Mucosa of gallbladder (tissue), 1 donor: ENCODE results near the gene ALAS1. TPM values are rescaled to one million over a fixed set of nuclear protein-coding genes. Genes with fewer than 3 reads are reported as not detected.

Experiments
- DNase-seq: peaks from one replicate; pipeline ENCODE4 v3.0.0-alpha.2; 2020; ENCODE audit warnings: low spot score
- total RNA-seq: library from RNA; stranded (reverse); gene quantifications from one replicate; pipeline ENCODE4 v1.2.1, GENCODE V29; 2021
- donor health status: DM: no; HTN: no; CAD: no.

ALAS1 gene
- total RNA-seq, 1 donor from 2014 or later, result 62.4 TPM

DNA sequence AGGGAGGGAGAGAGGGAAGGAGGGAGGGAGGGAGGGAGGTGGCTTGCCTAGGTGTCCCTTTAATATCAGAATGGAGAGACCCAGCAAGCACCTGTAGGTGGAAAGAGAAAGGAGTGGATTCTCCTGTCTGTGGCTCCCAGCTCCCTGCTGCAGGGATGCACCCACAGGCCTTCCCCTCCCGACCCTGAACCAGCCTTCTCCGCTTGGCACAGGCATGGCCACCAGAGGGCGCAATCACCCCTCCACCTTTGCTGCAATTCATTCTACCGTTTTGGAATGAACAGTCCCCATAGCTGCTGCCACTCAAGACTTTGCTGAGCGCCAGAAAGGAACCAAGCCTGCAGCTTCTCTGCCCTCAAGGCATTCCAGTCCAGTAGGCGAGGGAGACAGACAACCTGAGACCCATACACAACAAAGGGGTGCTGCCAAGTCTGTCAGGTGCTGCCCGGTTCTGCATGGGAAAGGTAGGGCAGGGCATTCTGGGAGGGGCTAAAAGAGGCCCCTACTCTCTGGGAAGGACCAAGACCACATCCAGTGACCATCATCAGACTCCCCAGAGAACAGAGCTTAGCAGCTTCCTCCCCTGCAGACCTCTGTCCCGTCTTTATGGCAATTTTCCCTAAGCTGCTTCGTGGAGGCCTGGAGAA lies 22.5 kb downstream of the ALAS1 start:
- DNase-seq, result peak; percentile 82

GRCh38 chr3:52221141-52221562 lies 23.2 kb downstream of the ALAS1 start:
- no peak for DNase-seq

DNA sequence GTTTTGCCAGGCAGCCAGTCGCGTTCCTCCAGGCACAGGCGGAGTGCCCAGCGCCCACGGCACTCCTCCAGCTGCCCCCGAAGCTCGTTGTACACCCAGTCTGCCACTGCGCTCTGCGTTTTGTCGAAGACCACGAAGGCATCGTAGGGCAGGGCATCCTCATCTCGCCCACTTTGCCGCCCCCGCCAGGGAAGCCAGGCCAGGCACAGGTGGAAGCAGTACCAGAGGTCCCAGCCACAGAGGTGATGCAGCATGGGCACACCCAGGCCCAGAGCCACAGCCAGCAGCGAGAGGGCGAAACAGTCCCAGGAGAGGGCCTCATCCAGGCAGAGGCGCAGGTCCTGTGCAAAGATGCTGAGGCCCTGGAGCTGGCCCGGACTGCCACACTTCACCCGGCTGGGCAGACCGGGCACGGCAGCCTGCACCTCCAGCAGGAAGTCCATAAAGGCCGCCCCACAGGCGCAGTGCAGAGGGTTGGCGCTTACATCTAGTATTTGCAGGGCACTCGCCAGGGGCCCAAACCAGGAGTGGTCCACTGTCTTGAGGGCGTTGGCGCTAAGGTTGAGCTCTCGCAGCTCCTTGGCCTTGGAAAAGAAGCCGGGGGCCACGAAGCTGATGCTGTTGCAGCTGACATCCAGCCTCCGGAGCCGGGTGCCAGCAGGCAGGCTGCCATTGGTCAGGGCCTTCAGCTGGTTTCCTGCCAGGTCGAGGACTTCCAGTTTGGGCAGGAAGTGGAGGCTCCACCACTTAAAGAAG lies 23.8 kb downstream of the ALAS1 start:
- DNase-seq, result no peak

- DNase-seq, result no peak
These were observed 24.6 kb downstream of the ALAS1 start for GRCh38 chr3:52222319-52223221.

GRCh38 chr3:52223449-52224408 lies 25.8 kb downstream of the ALAS1 start:
- DNase-seq, result no peak

GRCh38 chr3:52225452-52226228 lies 27.7 kb downstream of the ALAS1 start, which contains the start of gene TLR9:
Gene TLR9 (minus strand): TSS chr3:52225645. CDS start chr3:52225529, 116 bp downstream.
- no peak for DNase-seq

- DNase-seq, result no peak
These were observed 28.4 kb downstream of the ALAS1 start for GRCh38 chr3:52226229-52226817.

GRCh38 chr3:52227117-52227516 lies 29.2 kb downstream of the ALAS1 start:
- DNase-seq, result no peak

GRCh38 chr3:52227766-52228165 lies 29.8 kb downstream of the ALAS1 start:
- no peak for DNase-seq

DNA sequence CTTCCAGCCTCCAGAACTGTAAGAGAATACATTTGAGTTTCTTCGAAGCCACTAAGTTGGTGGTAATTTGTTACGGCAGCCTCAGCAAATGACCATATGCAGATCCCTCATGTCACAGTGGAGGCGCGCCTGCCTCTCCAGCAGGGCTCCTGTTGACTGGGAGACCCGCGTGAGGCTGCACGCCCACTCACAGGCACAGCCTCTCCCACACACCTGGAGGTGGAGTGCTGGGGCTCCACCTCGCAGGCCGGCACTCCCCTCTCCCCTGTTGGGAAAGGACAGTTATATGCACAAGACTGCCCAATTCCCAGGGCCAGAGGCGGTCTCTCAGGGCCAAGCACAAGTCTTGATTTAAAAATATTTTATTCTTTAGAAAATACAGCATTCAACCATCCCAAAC lies 30.3 kb downstream of the ALAS1 start:
- DNase-seq, result no peak

DNA sequence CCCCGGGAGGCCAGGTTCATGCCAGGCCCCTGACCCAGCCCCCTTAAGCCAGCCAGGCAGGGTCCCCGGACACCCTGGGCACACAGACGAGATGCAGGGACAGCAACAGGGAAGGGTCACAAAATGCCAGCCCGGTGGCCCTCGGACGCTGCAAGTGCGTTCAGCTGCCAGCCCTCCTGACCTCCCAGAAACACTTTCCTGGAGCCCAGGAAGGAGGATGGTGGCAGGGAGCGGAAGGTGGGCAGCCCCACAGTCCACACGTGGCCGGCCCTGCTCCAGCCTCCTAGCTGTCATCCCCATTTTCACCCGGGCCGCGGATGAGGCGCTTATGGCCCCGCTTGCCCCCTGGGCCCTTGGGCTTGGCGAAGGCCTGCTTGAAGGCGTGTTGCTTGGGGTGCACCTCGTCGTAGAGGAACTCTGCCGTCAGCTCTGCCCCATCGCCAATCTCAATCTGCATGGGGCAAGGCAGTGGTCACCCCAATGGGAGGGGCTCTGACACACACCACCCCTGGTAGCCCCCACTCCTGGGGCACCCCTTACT lies 30.9 kb downstream of the ALAS1 start:
- no peak for DNase-seq

DNA sequence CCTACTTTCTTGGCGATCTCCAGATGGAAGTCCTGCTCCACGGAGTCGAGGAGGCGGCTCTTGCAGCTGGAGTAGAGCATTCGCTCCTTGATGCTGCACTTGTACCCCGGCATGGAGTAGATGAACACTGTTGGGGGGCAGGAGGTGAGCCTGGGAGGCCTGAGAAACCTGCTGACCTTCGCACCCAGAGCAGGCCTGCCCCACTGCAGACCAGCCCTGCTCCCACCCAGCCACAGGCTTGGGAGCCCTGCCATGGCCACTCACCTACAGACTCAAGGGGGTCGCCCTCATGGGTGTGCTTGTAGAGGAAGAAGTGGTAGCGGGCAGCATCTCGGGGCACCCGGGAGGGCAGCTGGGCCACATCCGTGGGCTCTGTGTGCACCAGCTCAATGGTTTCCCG lies 31.7 kb downstream of the ALAS1 start:
- no peak for DNase-seq

GRCh38 chr3:52230461-52230860 lies 32.5 kb downstream of the ALAS1 start:
- no peak for DNase-seq

DNA sequence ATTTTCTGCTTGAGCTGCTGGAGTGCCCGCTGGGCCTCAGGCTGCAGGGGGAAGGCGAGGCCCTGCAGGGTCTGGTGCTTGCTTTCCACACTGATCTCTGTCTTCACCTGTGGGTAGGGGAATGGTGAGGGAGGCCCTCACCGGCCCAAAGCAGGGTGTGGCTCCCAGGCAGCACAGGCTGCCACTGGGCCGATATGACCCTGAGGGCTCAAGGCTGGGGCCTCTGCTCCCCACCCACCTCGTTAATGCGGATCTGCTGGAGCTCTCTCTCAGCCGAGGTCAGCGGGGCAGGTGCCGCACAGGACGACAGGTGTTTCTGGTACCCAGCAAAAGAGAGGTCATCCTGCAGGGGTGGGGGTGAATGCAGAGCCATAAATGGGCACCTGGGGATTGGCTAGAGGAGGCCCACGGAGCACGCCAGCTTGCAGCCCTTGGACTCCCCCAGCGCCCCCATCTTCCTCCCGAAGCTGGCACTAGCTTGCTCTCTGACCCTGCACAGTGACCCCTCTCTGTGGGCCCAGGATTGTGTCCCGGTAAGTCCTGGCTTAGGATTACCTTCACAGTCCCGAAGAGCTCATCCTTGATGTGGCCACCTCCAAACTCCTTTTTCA lies 33.0 kb downstream of the ALAS1 start:
- DNase-seq, result no peak

DNA sequence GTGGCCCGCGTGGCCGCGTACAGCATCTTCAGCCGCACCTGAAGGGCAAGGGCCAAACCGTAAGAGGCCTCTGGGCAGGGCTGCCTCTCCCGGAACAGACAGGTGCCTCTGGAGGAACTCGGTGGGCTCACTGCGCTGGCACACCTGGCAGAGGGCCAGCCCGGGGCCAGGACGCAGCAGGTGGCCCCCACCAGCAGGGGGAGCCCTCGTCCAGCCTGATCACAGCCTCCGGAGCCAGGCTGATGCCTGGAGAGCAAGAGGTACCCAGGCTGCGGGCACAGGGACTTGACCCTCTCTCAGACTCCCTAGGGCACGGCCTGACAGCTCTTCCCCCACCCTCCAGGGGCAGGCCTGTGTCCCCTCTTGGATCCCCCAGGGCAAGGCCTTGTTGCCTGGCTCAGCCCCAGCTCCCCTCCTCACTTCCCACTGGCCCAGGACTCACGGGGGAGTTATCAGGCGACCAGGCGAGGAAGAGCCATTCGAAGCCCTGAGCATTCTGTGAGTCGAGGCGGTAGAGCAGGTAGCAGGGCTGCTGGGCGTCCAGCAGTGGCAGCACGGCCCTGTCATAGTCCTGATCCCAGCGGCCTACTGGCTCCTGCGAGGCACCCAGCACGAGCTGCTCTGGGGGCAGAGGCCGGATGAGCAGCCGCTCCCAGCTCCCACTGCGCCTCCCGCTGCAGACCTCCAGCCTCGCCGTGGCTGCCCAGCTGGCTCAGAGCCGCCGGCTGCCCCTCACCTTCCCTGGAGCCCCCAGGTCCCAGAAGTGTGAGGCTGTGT lies 33.7 kb downstream of the ALAS1 start:
- peak; percentile 66 for DNase-seq

DNA sequence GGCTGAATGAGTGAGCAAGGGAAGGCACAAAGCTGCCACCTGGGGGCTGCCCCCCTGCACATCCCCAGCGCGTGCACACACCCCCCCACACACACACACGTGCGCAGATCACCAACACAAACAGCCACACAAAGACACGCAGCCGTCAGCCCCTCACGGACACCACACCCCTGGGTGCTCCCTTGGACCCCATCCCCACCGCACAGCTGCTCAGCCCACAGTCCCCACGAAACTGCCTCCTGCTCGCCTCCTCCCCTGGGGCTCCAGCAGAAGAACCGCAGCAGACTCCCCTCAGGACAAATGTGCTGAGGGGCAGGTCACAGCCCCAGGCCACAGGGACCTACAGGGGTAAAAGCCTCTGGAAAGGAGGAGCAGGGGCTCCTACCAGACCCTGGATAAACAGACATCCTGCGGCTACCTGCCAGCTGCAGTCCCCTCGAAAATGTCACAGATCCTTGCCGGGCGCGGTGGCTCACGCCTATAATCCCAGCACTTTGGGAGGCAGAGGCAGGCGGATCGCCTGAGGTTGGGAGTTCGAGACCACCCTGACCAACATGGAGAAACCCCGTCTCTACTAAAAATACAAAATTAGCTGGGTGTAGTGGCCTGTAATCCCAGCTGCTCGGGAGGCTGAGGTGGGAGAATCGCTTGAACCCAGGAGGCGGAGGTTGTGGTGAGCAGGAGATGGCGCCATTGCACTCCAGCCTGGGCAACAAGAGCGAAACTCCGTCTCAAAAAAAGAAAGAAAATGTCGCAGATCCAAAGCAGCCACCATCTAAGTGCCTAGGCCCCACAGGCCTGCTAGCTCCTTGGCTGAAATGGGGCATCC lies 34.5 kb downstream of the ALAS1 start:
- DNase-seq, result no peak

GRCh38 chr3:52233108-52233591 lies 35.2 kb downstream of the ALAS1 start:
- no peak for DNase-seq
